Neutrophil (primary cell): ENCODE measurements around the gene MAST4.

Experiments
- H3K27ac ChIP-seq: fragments of 200-600 bp; sonication (generic); 2 replicates; pipeline ENCODE4 v1.5.1; 2016; ENCODE audit warnings: mild to moderate bottlenecking, moderate library complexity
- H3K27me3 ChIP-seq: fragments of 200-600 bp; sonication (generic); 2 replicates; pipeline ENCODE4 v1.6.0; 2016; ENCODE audit warnings: mild to moderate bottlenecking
- H3K36me3 ChIP-seq: fragments of 200-600 bp; sonication (generic); 2 replicates; pipeline ENCODE4 v1.5.1; 2017
- H3K4me1 ChIP-seq, 2 experiments: fragments of 200-600 bp in 1 of 2; sonication (generic) in 1 of 2; 1 replicate in 1 of 2; 2 replicates in 1 of 2; pipeline versions ENCODE4 v1.5.1 to v1.6.1; 2013 to 2016; ENCODE audit warnings: low read depth in 1 of 2, low read length in 1 of 2, mild to moderate bottlenecking in 1 of 2, moderate library complexity in 1 of 2; ENCODE audit not compliant: control insufficient read depth in 1 of 2, insufficient read depth in 1 of 2
- H3K4me3 ChIP-seq, 2 experiments: fragments of 200-600 bp in 1 of 2; sonication (generic) in 1 of 2; 1 replicate in 1 of 2; 2 replicates in 1 of 2; pipeline ENCODE4 v1.5.1; 2013 to 2016; ENCODE audit warnings: low read depth in 1 of 2, low read length in 1 of 2, mild to moderate bottlenecking in 1 of 2, moderate library complexity in 1 of 2
- H3K9me3 ChIP-seq: fragments of 200-600 bp; sonication (generic); 2 replicates; pipeline ENCODE4 v1.5.1; 2016
- TF ChIP-seq, protein P1 (sequence below): fragments of 200-600 bp; sonication (generic); IDR thresholded peaks from 2 replicates; pipeline ENCODE4 v1.5.1; 2016; ENCODE audit warnings: antibody characterized with exemption

MAST4 gene

GRCh38 chr5:66553916-66554575 is 42.1 kb upstream of the MAST4 start:
- Histone ChIP-seq H3K27me3 (no peaks in the 10 kb centered on the region), H3K9me3 (no peaks in the 10 kb centered on the region), H3K27ac (no peak overlapping the region), H3K4me3 (no peak overlapping the region), H3K4me1 (peaks cover 0 to 11% of the 10 kb centered on the region in 2 experiments), H3K36me3 (no peaks in the 10 kb centered on the region)
- TF ChIP-seq, protein P1, sequence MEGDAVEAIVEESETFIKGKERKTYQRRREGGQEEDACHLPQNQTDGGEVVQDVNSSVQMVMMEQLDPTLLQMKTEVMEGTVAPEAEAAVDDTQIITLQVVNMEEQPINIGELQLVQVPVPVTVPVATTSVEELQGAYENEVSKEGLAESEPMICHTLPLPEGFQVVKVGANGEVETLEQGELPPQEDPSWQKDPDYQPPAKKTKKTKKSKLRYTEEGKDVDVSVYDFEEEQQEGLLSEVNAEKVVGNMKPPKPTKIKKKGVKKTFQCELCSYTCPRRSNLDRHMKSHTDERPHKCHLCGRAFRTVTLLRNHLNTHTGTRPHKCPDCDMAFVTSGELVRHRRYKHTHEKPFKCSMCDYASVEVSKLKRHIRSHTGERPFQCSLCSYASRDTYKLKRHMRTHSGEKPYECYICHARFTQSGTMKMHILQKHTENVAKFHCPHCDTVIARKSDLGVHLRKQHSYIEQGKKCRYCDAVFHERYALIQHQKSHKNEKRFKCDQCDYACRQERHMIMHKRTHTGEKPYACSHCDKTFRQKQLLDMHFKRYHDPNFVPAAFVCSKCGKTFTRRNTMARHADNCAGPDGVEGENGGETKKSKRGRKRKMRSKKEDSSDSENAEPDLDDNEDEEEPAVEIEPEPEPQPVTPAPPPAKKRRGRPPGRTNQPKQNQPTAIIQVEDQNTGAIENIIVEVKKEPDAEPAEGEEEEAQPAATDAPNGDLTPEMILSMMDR: no peak

GRCh38 chr5:66554884-66555283 is 41.3 kb upstream of the MAST4 start:
- Histone ChIP-seq H3K4me1 (peaks cover 0 to 11% of the 10 kb centered on the region in 2 experiments), H3K9me3 (no peaks in the 10 kb centered on the region), H3K27me3 (no peaks in the 10 kb centered on the region), H3K27ac (no peak overlapping the region), H3K4me3 (no peak overlapping the region), H3K36me3 (no peaks in the 10 kb centered on the region)
- TF ChIP-seq, protein P1: no peak

DNA sequence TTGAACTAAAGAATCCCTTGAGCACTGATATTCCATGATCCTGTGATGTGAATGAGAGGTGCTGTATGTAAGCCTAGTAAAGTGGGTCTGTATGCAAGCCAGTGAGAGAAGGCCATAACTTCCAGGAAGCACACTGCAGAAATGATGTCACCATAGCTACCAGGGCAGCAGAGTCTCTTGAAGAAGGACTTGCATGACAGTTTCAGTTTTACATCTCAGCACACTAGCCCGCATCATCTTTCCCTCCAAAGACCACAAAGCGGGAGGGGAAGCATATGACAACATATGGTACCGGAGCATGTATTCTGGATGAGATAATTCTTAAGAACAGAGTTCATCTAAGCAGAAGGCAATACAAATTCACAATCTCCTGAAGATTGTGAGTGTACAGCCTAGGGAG is 37.6 kb upstream of the MAST4 start:
- TF ChIP-seq, protein P1: no peak
- no peaks in the 10 kb centered on the region for H3K27me3 ChIP-seq
- no peaks in the 10 kb centered on the region for H3K4me1 ChIP-seq
- no peaks in the 10 kb centered on the region for H3K36me3 ChIP-seq
- H3K9me3 ChIP-seq: no peaks in the 10 kb centered on the region
- H3K27ac ChIP-seq: no peak overlapping the region
- H3K4me3 ChIP-seq: no peak overlapping the region

- Histone ChIP-seq H3K27me3 (no peaks in the 10 kb centered on the region), H3K4me3 (no peak overlapping the region), H3K36me3 (no peaks in the 10 kb centered on the region), H3K9me3 (no peaks in the 10 kb centered on the region), H3K27ac (no peak overlapping the region), H3K4me1 (no peaks in the 10 kb centered on the region)
- TF ChIP-seq, protein P1: no peak
Measured at GRCh38 chr5:66560371-66560770, 35.8 kb upstream of the MAST4 start.

- Histone ChIP-seq H3K4me1 (no peaks in the 10 kb centered on the region), H3K36me3 (no peaks in the 10 kb centered on the region), H3K9me3 (no peaks in the 10 kb centered on the region), H3K27me3 (no peaks in the 10 kb centered on the region), H3K4me3 (no peak overlapping the region), H3K27ac (no peak overlapping the region)
- TF ChIP-seq, protein P1: no peak
Measured at GRCh38 chr5:66561256-66561990, 34.8 kb upstream of the MAST4 start.
